CD14-positive monocyte (primary cell): ENCODE measurements around the gene H2AZ2. TPM values are rescaled to one million over a fixed set of nuclear protein-coding genes. Genes with fewer than 3 reads are reported as not detected.
A peak's percentile ranks its signal among the peaks of the same experiment; 100 is the strongest.
"Not testable (repeated sequence)": the region's sequence is repeated elsewhere in the genome, so short reads cannot be mapped to it uniquely, and the experiment has no call there.

Source experiments
- DNase-seq, 3 donors: peaks; one replicate each; pipeline ENCODE4 v3.0.0-alpha.2; 2011 to 2022
- H2AFZ ChIP-seq: 2 replicates; pipeline ENCODE4 v1.6.0; 2012; ENCODE audit warnings: mild to moderate bottlenecking, low read depth, low read length, inconsistent platforms; ENCODE audit not compliant: insufficient read depth, poor library complexity, severe bottlenecking
- H3K27ac ChIP-seq, 2 donors: 1 replicate in 1 of 2; 2 replicates in 1 of 2; pipeline ENCODE4 v1.5.1; 2012 to 2013; ENCODE audit warnings: low read length in 2 of 2, control low read depth in 1 of 2, inconsistent platforms in 1 of 2, low read depth in 1 of 2, mild to moderate bottlenecking in 1 of 2
- H3K27me3 ChIP-seq, 2 donors: one replicate each; pipeline versions ENCODE4 v1.6.0 to v1.6.1; 2011 to 2013; ENCODE audit warnings: low read length in 2 of 2; ENCODE audit not compliant: control insufficient read depth in 2 of 2, insufficient read depth in 2 of 2
- H3K36me3 ChIP-seq, 2 donors: replicated peaks in 1 of 2; 1 replicate in 1 of 2; 2 replicates in 1 of 2; pipeline versions ENCODE4 v1.5.1 to v1.6.1; 2012 to 2013; ENCODE audit warnings: low read length in 2 of 2, control low read depth in 1 of 2, inconsistent platforms in 1 of 2, mild to moderate bottlenecking in 1 of 2; ENCODE audit not compliant: insufficient read depth in 2 of 2, control insufficient read depth in 1 of 2
- H3K4me1 ChIP-seq, 2 donors: 1 replicate in 1 of 2; 2 replicates in 1 of 2; pipeline versions ENCODE4 v1.5.1 to v1.6.1; 2012 to 2013; ENCODE audit warnings: low read length in 2 of 2, control low read depth in 1 of 2, inconsistent platforms in 1 of 2, mild to moderate bottlenecking in 1 of 2, moderate library complexity in 1 of 2; ENCODE audit not compliant: insufficient read depth in 2 of 2, control insufficient read depth in 1 of 2
- H3K4me2 ChIP-seq: replicated peaks from 2 replicates; pipeline ENCODE3; 2012; ENCODE audit warnings: low read length, moderate library complexity, mild to moderate bottlenecking; ENCODE audit not compliant: poor library complexity, severe bottlenecking; ENCODE audit errors: extremely low read depth
- H3K4me3 ChIP-seq, 3 experiments: fragments of 200-600 bp in 1 of 3; sonication (generic) in 1 of 3; replicated peaks in 1 of 3; 1 replicate in 2 of 3; 2 replicates in 1 of 3; pipeline ENCODE4 v1.5.1; 2011 to 2013; ENCODE audit warnings: low read length in 3 of 3, mild to moderate bottlenecking in 3 of 3, control low read depth in 2 of 3, low read depth in 2 of 3, inconsistent platforms in 1 of 3, moderate library complexity in 1 of 3
- H3K79me2 ChIP-seq: 2 replicates; pipeline ENCODE4 v1.6.0; 2012; ENCODE audit warnings: mild to moderate bottlenecking, control low read depth, inconsistent platforms, low read length, moderate library complexity; ENCODE audit not compliant: insufficient read depth
- H3K9ac ChIP-seq: 2 replicates; pipeline ENCODE4 v1.6.0; 2017; ENCODE audit warnings: low read length, mild to moderate bottlenecking; ENCODE audit not compliant: insufficient read depth, poor library complexity, severe bottlenecking
- H3K9me3 ChIP-seq, 2 donors: replicated peaks in 1 of 2; 1 replicate in 1 of 2; 2 replicates in 1 of 2; pipeline versions ENCODE4 v1.5.1 to v1.6.1; 2012 to 2013; ENCODE audit warnings: low read length in 2 of 2, control low read depth in 1 of 2; ENCODE audit not compliant: control insufficient read depth in 1 of 2, insufficient read depth in 1 of 2
- H4K20me1 ChIP-seq: 2 replicates; pipeline ENCODE4 v1.6.0; 2012; ENCODE audit warnings: mild to moderate bottlenecking, low read length, control low read depth, moderate library complexity; ENCODE audit not compliant: insufficient read depth
- H3K27ac Mint-ChIP-seq, 7 donors: one replicate each; pipeline ENCODE4 v1.8.0; 2020; ENCODE audit warnings: mild to moderate bottlenecking in 7 of 7, mixed read lengths in 7 of 7, moderate library complexity in 6 of 7, inconsistent platforms in 2 of 7
- H3K27me3 Mint-ChIP-seq, 3 donors: one replicate each; pipeline ENCODE4 v1.8.0; 2021 to 2022; ENCODE audit warnings: low read depth in 3 of 3, mild to moderate bottlenecking in 3 of 3, mixed read lengths in 3 of 3, moderate library complexity in 3 of 3, inconsistent platforms in 1 of 3
- H3K36me3 Mint-ChIP-seq, 2 donors: one replicate each; pipeline ENCODE4 v1.8.0; 2020; ENCODE audit warnings: mixed read lengths in 2 of 2, inconsistent platforms in 1 of 2, mild to moderate bottlenecking in 1 of 2
- H3K4me1 Mint-ChIP-seq: one replicate; pipeline ENCODE4 v1.8.0; 2020; ENCODE audit warnings: mild to moderate bottlenecking, mixed read lengths
- H3K4me3 Mint-ChIP-seq, 2 donors: one replicate each; pipeline ENCODE4 v1.8.0; 2020; ENCODE audit warnings: mild to moderate bottlenecking in 2 of 2, mixed read lengths in 2 of 2, moderate library complexity in 1 of 2
- H3K9me3 Mint-ChIP-seq, 7 donors: one replicate each; pipeline ENCODE4 v1.8.0; 2020 to 2022; ENCODE audit warnings: mixed read lengths in 7 of 7, mild to moderate bottlenecking in 6 of 7, moderate library complexity in 6 of 7, inconsistent platforms in 2 of 7
- WGBS: methylation state at CpG from one replicate; pipeline ENCODE4 v1.1.5; 2013; ENCODE audit warnings: missing lambda C conversion rate; ENCODE audit not compliant: insufficient coverage; 5-methylcytosine and 5-hydroxymethylcytosine counted together
- intact Hi-C, 2 donors: fragments of 100-400 bp; cut with micrococcal nuclease; formaldehyde crosslinking; loops; one replicate each; pipeline versions ENCODE4 v1.15.0 to v1.15.1; 2023
- polyA plus RNA-seq, 3 donors: library from polyadenylated mRNA; depleted of rRNA in 1 of 3; unstranded in 2 of 3; stranded (reverse) in 1 of 3; fragments of 300-500 nt in 2 of 3; fragments of >200 nt in 1 of 3; fragmentation: Illumina TruSeq in 2 of 3; gene quantifications; 1 replicate in 2 of 3; 2 replicates in 1 of 3; pipeline ENCODE4 v1.2.3, GENCODE V29; 2012 to 2021
- TF ChIP-seq, protein P1 (sequence below): fragments of 200-600 bp; IDR thresholded peaks from one replicate; pipeline ENCODE4 v1.8.0; 2022; ENCODE audit warnings: antibody characterized with exemption, mild to moderate bottlenecking

Gene H2AZ2
- polyA plus RNA-seq, 3 donors, result 128 to 186 (median 181) TPM

DNA sequence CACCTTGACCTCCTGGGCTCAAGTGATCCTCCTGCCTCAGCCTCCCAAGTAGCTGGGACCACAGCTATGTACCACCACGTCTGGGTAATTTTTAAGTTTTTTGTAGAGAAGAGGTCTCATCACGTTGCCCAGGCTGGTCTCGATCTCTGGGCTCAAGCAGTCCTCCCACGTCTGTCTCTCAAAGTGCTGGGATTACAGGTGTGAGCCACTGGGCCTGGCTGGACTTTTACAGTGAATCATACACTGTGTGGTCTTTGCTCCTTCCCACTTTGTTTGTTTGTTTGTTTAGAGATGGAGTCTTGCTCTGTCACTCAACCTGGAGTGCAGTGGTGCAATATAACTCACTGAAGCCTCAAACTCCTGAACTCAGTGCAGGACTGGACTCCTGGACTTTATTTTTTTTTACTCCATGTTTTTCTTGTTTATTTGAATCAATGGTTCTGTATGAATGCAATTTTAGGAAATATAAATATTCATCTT lies 38.9 kb downstream of the H2AZ2 start:
- TF ChIP-seq, protein P1, sequence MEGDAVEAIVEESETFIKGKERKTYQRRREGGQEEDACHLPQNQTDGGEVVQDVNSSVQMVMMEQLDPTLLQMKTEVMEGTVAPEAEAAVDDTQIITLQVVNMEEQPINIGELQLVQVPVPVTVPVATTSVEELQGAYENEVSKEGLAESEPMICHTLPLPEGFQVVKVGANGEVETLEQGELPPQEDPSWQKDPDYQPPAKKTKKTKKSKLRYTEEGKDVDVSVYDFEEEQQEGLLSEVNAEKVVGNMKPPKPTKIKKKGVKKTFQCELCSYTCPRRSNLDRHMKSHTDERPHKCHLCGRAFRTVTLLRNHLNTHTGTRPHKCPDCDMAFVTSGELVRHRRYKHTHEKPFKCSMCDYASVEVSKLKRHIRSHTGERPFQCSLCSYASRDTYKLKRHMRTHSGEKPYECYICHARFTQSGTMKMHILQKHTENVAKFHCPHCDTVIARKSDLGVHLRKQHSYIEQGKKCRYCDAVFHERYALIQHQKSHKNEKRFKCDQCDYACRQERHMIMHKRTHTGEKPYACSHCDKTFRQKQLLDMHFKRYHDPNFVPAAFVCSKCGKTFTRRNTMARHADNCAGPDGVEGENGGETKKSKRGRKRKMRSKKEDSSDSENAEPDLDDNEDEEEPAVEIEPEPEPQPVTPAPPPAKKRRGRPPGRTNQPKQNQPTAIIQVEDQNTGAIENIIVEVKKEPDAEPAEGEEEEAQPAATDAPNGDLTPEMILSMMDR, result no peak
- H3K36me3 Mint-ChIP-seq, result peaks cover 0 to 12% of the 10 kb centered on the region in 2 donors
- no peaks in the 10 kb centered on the region for H3K4me1 ChIP-seq

DNA sequence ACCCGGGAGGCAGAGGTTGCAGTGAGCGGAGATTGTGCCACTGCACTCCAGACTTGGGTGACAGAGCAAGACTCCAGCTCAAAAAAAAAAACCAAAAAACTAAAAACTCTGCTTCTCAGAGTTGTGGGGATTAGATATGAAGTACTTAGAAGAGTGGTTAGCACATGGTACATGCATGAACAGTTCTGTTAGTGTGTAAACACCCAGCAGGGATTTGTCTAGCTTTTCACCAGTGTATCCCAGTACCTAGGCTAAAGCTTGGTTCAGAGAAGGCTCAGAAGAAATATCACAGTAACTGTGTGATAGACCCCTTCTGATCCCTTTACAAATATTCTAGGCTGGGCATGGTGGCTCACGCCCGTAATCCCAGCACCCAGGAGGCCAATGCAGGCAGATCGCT lies 41.9 kb downstream of the H2AZ2 start:
- H4K20me1 ChIP-seq, result peaks cover 17% of the 10 kb centered on the region
- H3K9ac ChIP-seq, result no peak overlapping the region
- TF ChIP-seq, protein P1, result no peak
- no peaks in the 10 kb centered on the region for H3K4me1 ChIP-seq
- no peaks in the 10 kb centered on the region for H3K9me3 ChIP-seq
- Mint-ChIP-seq H3K36me3 (peaks cover 27 to 42% of the 10 kb centered on the region in 2 donors), H3K27me3 (peaks cover 0 to 2% (median 0%) of the 10 kb centered on the region in 3 donors), H3K27ac (peak overlapping the region in 3 of 7 donors; percentile 30 to 54 (median 46)), H3K9me3 (peaks cover 0 to 2% (median 0%) of the 10 kb centered on the region in 7 donors), H3K4me1 (peaks cover 4% of the 10 kb centered on the region), H3K4me3 (no peak overlapping the region)
- no peaks in the 10 kb centered on the region for H3K79me2 ChIP-seq
- intact Hi-C loops, result no loop called here
- no peak overlapping the region for H3K4me3 ChIP-seq
- H2AFZ ChIP-seq, result no peak overlapping the region
- peaks cover 30 to 33% of the 10 kb centered on the region in 2 donors for H3K36me3 ChIP-seq
- DNase-seq, result no peak
- no peak overlapping the region for H3K4me2 ChIP-seq
- no peaks in the 10 kb centered on the region for H3K27me3 ChIP-seq
- WGBS, result 92% methylated on average over 2 of the region's 5 CpGs
- no peak overlapping the region for H3K27ac ChIP-seq

More for the DNA sequence above, 38.9 kb downstream of the H2AZ2 start:
- Mint-ChIP-seq H3K4me1 (peaks cover 3% of the 10 kb centered on the region), H3K9me3 (peaks cover 0 to 2% (median 0%) of the 10 kb centered on the region in 7 donors), H3K4me3 (no peak overlapping the region), H3K27ac (no peak overlapping the region), H3K27me3 (peaks cover 0 to 4% (median 0%) of the 10 kb centered on the region in 3 donors)
- H2AFZ ChIP-seq, result no peak overlapping the region
- H3K4me2 ChIP-seq, result no peak overlapping the region
- no peaks in the 10 kb centered on the region for H3K79me2 ChIP-seq
- 93% methylated on average over 3 of the region's 4 CpGs for WGBS
- H3K9me3 ChIP-seq, result no peaks in the 10 kb centered on the region
- peaks cover 3% of the 10 kb centered on the region in 2 donors for H3K36me3 ChIP-seq
- DNase-seq, result no peak
- H4K20me1 ChIP-seq, result no peaks in the 10 kb centered on the region
- no peaks in the 10 kb centered on the region for H3K27me3 ChIP-seq
- H3K27ac ChIP-seq, result no peak overlapping the region
- H3K9ac ChIP-seq, result no peak overlapping the region
- no peak overlapping the region for H3K4me3 ChIP-seq
- intact Hi-C loops, result no loop called here

DNA sequence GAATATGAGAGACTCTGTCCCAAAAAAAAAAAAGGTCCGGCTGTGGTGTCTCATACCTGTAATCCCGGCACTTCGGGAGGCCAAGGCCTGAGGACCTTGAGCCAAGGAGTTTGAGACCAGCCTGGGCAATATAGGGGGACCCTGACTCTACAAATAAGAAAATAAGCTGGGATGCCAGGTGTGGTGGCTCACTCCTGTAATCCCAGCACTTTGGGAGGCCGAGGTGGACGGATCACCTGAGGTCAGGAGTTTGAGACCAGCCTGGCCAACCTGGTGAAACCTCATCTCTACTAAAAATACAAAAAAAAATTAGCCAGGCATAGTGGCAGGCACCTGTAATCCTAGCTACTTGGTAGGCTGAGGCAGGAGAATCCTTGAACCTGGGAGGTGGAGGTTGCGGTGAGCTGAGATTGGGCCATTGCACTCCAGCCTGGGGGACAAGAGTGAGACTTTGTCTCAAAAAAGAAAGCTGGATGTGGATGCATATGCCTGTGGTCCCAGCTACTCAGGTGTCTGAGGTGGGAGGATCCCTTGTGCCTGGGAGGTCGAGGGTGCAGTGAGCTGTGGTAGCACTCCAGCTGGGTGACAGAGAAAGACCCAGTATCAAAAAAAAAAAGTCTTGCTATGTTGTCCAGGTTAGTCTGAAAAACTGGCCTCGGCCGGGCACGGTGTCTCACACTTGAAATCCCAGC lies 43.9 kb downstream of the H2AZ2 start:
- H3K9me3 Mint-ChIP-seq, H3K4me1 ChIP-seq, H3K4me2 ChIP-seq, H3K4me3 ChIP-seq, H3K9ac ChIP-seq, H2AFZ ChIP-seq, H3K9me3 ChIP-seq, H3K27ac ChIP-seq, H3K4me1 Mint-ChIP-seq, H3K27me3 ChIP-seq, H3K27me3 Mint-ChIP-seq, H3K4me3 Mint-ChIP-seq, DNase-seq, intact Hi-C loops: not testable (repeated sequence)
- 100% methylated on average over 8 of the region's 10 CpGs for WGBS
- peaks cover 28% of the 10 kb centered on the region for H4K20me1 ChIP-seq
- peaks cover 18% of the 10 kb centered on the region for H3K79me2 ChIP-seq
- Mint-ChIP-seq H3K27ac (peak overlapping the region in 4 of 7 donors; percentile 35 to 84 (median 68)), H3K36me3 (peaks cover 43 to 59% of the 10 kb centered on the region in 2 donors)
- peaks cover 49 to 51% of the 10 kb centered on the region in 2 donors for H3K36me3 ChIP-seq
